IMR-90 (cell line): ENCODE data around the gene SELENOV. TPM values are rescaled to one million over a fixed set of nuclear protein-coding genes. Genes with fewer than 3 reads are reported as not detected.

ENCODE experiments used
- ATAC-seq: fragments of 200-7000 bp; cut with Tn5 transposase; 2 replicates; pipeline ENCODE4 v1.9.1; 2020; ENCODE audit warnings: low read depth, mild to moderate bottlenecking, moderate library complexity
- BruUV-seq: library from RNA; stranded (reverse); fragments of 400-500 nt; replicated peaks from 2 replicates; lab custom pipeline; 2021; lab: Mats Ljungman, UMichigan
- CTCF ChIA-PET: fragments of 300-600 bp; formaldehyde crosslinking; extraction: SDS; loops from one replicate; lab custom pipeline; 2021; ENCODE audit warnings: antibody characterized with exemption; lab: Yijun Ruan, JAX
- POLR2A ChIA-PET: fragments of 300-600 bp; sonication (Branson Sonifier 250); formaldehyde crosslinking; loops from one replicate; lab custom pipeline; 2022; ENCODE audit warnings: antibody characterized with exemption; ENCODE audit not compliant: unreplicated experiment; lab: Charles Lee
- DNase-seq: peaks from one replicate; pipeline ENCODE4 v3.0.0; 2013
- H2AFZ ChIP-seq: replicated peaks from 2 replicates; pipeline ENCODE3; 2013; ENCODE audit warnings: low read length, mild to moderate bottlenecking; ENCODE audit not compliant: poor library complexity
- H2AK5ac ChIP-seq: 2 replicates; pipeline ENCODE4 v1.6.1; 2013; ENCODE audit warnings: low read depth, low read length, inconsistent platforms
- H2AK9ac ChIP-seq: replicated peaks from 2 replicates; pipeline ENCODE3; 2013; ENCODE audit warnings: mild to moderate bottlenecking, low read depth, low read length, moderate library complexity; ENCODE audit not compliant: poor library complexity
- H2BK120ac ChIP-seq: 2 replicates; pipeline ENCODE4 v1.6.1; 2013; ENCODE audit warnings: low read depth, low read length, inconsistent platforms
- H2BK15ac ChIP-seq: 3 replicates; pipeline ENCODE4 v1.6.1; 2013; ENCODE audit warnings: low read depth, low read length, inconsistent platforms
- H2BK20ac ChIP-seq: 2 replicates; pipeline ENCODE4 v1.6.1; 2013; ENCODE audit warnings: low read depth, mild to moderate bottlenecking, inconsistent platforms, low read length, moderate library complexity
- H2BK5ac ChIP-seq: 2 replicates; pipeline ENCODE4 v1.6.1; 2013; ENCODE audit warnings: mild to moderate bottlenecking, low read depth, low read length, inconsistent platforms; ENCODE audit not compliant: poor library complexity, severe bottlenecking
- H3K14ac ChIP-seq: replicated peaks from 2 replicates; pipeline ENCODE4 v1.6.1; 2013; ENCODE audit warnings: low read depth, low read length, inconsistent platforms
- H3K18ac ChIP-seq: 2 replicates; pipeline ENCODE4 v1.6.1; 2013; ENCODE audit warnings: low read depth, low read length, control low read depth
- H3K23ac ChIP-seq: 2 replicates; pipeline ENCODE4 v1.6.1; 2013; ENCODE audit warnings: low read depth, low read length, inconsistent platforms
- H3K27ac ChIP-seq: 2 replicates; pipeline ENCODE4 v1.5.1; 2013; ENCODE audit warnings: mild to moderate bottlenecking, control low read depth, low read length; ENCODE audit not compliant: insufficient read depth
- H3K27me3 ChIP-seq: 2 replicates; pipeline ENCODE4 v1.6.1; 2013; ENCODE audit warnings: low read length; ENCODE audit not compliant: control insufficient read depth, insufficient read depth
- H3K36me3 ChIP-seq: 2 replicates; pipeline ENCODE4 v1.6.1; 2013; ENCODE audit warnings: low read length, mixed read lengths; ENCODE audit not compliant: control insufficient read depth, insufficient read depth
- H3K4ac ChIP-seq: 2 replicates; pipeline ENCODE4 v1.6.1; 2013; ENCODE audit warnings: low read depth, low read length, inconsistent platforms
- H3K4me1 ChIP-seq: 2 replicates; pipeline ENCODE4 v1.6.1; 2013; ENCODE audit warnings: low read length, mixed read lengths; ENCODE audit not compliant: control insufficient read depth, insufficient read depth
- H3K4me2 ChIP-seq: 2 replicates; pipeline ENCODE4 v1.6.1; 2013; ENCODE audit warnings: low read depth, mild to moderate bottlenecking, control low read depth, low read length, moderate library complexity
- H3K4me3 ChIP-seq: 2 replicates; pipeline ENCODE4 v1.5.1; 2013; ENCODE audit warnings: low read depth, mild to moderate bottlenecking, control low read depth, low read length, moderate library complexity; ENCODE audit not compliant: insufficient read depth
- H3K56ac ChIP-seq: 2 replicates; pipeline ENCODE4 v1.6.1; 2013; ENCODE audit warnings: low read length, inconsistent platforms; ENCODE audit not compliant: insufficient read depth; ENCODE audit errors: extremely low read depth
- H3K79me1 ChIP-seq, 2 experiments: 2 replicates each; pipeline ENCODE4 v1.6.1; 2013; ENCODE audit warnings: low read length in 2 of 2, inconsistent platforms in 1 of 2, low read depth in 1 of 2
- H3K9ac ChIP-seq: 2 replicates; pipeline ENCODE4 v1.6.1; 2013; ENCODE audit warnings: low read depth, low read length, control low read depth
- H3K9me1 ChIP-seq: 2 replicates; pipeline ENCODE4 v1.6.1; 2013; ENCODE audit warnings: low read length, inconsistent platforms; ENCODE audit not compliant: insufficient read depth
- H3K9me3 ChIP-seq: 2 replicates; pipeline ENCODE4 v1.6.1; 2013; ENCODE audit warnings: low read length; ENCODE audit not compliant: control insufficient read depth, insufficient read depth
- H4K20me1 ChIP-seq: 2 replicates; pipeline ENCODE4 v1.6.1; 2013; ENCODE audit warnings: low read length, inconsistent platforms; ENCODE audit not compliant: insufficient read depth
- H4K5ac ChIP-seq: 2 replicates; pipeline ENCODE4 v1.6.1; 2013; ENCODE audit warnings: mild to moderate bottlenecking, low read depth, low read length, control low read depth
- H4K8ac ChIP-seq, 2 experiments: 2 replicates each; pipeline ENCODE4 v1.6.1; 2013; ENCODE audit warnings: low read depth in 2 of 2, low read length in 2 of 2, control low read depth in 1 of 2, inconsistent platforms in 1 of 2
- H4K91ac ChIP-seq: 2 replicates; pipeline ENCODE4 v1.6.1; 2013; ENCODE audit warnings: low read depth, low read length, inconsistent platforms; ENCODE audit not compliant: insufficient read depth
- MAFK ChIP-seq: IDR thresholded peaks from 2 replicates; pipeline ENCODE4 v1.6.1; 2012; ENCODE audit warnings: low read depth, low read length, improper control_type of control experiment
- MXI1 ChIP-seq: IDR thresholded peaks from 2 replicates; pipeline ENCODE4 v1.6.1; 2012; ENCODE audit warnings: low read depth, mild to moderate bottlenecking, low read length, moderate library complexity, borderline replicate concordance
- SMC3 ChIP-seq: fragments of 150-350 bp; IDR thresholded peaks from 2 replicates; pipeline ENCODE4 v1.6.1; 2016; ENCODE audit warnings: low read depth, mild to moderate bottlenecking, antibody characterized with exemption, low read length, moderate library complexity
- WGBS, 2 experiments: methylation state at CpG; one replicate each; pipeline versions ENCODE4 v1.1.5 to v1.1.7; 2013; ENCODE audit warnings: missing lambda C conversion rate in 2 of 2; ENCODE audit not compliant: insufficient read length in 1 of 2; ENCODE audit errors: extremely low coverage in 2 of 2; 5-methylcytosine and 5-hydroxymethylcytosine counted together
- dilution Hi-C: fragments of 300-500 bp; cut with HindIII; formaldehyde crosslinking; loops from one replicate; pipeline ENCODE4 v1.14.3; 2018; ENCODE audit warnings: low sequenced_read_pairs; ENCODE audit not compliant: unreplicated experiment
- in situ Hi-C: fragments of 300-500 bp; cut with MboI; formaldehyde crosslinking; loops from 3 replicates; pipeline ENCODE4 v1.14.3; 2019; ENCODE audit warnings: low sequenced_read_pairs, inconsistent platforms, mixed read lengths
- intact Hi-C: fragments of 100-400 bp; cut with micrococcal nuclease; formaldehyde crosslinking; loops from 2 replicates; pipeline ENCODE4 v1.10.0; 2022
- polyA plus RNA-seq, 3 experiments: library from polyadenylated mRNA; depleted of rRNA; stranded (reverse); fragments of >200 nt; gene quantifications; 2 replicates each; pipeline ENCODE4 v1.2.3, GENCODE V29; 2012; ENCODE audit warnings: low replicate concordance in 1 of 3
- total RNA-seq: library from RNA; depleted of rRNA; stranded (reverse); fragments of >200 nt; gene quantifications from 2 replicates; pipeline ENCODE4 v1.2.3, GENCODE V29; 2012

Gene SELENOV
- total and polyA plus RNA-seq, 2 of the 4 experiments (the other 2 are of a cell fraction), result not detected

DNA sequence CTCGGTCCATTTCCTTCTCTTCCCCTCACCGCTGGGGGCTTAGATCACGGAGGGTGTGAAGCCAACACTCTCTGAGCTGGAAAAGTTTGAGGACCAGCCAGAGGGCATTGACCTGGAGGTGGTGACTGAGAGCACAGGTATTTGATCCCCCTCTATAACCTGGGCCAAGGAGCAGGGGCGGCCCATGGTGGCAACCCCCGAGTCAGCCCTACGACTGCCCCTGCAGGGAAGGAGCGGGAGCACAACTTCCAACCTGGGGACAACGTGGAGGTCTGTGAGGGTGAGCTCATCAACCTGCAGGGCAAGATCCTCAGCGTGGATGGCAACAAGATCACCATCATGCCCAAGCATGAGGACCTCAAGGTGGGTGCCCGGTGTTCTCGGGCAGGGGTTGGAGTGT lies 45.9 kb upstream of the SELENOV start:
- POLR2A ChIA-PET, result no interaction called here

More for the DNA sequence above, 45.9 kb upstream of the SELENOV start:
- H2AK9ac ChIP-seq, result no peak overlapping the region
- peaks cover 89% of the 10 kb centered on the region for H3K36me3 ChIP-seq
- dilution Hi-C loops (no loop called here), in situ Hi-C loops (no loop called here), intact Hi-C loops (no loop called here)
- no peak overlapping the region for H3K4me3 ChIP-seq
- H3K23ac ChIP-seq, result no peak overlapping the region
- DNase-seq (no peak), ATAC-seq (no peak)
- H4K91ac ChIP-seq, result no peak overlapping the region
- no peak overlapping the region for H3K4ac ChIP-seq
- no peak overlapping the region for H3K56ac ChIP-seq
- no peaks in the 10 kb centered on the region for H3K4me1 ChIP-seq
- H3K9me1 ChIP-seq, result peaks cover 2% of the 10 kb centered on the region; the same call in 1 of the 2 replicates
- no peaks in the 10 kb centered on the region for H3K9me3 ChIP-seq
- no peak overlapping the region for H3K27ac ChIP-seq
- no peak overlapping the region for H3K4me2 ChIP-seq
- H3K14ac ChIP-seq, result no peak overlapping the region
- no TSS peak for BruUV-seq
- peaks cover 15 to 20% of the 10 kb centered on the region in 2 experiments; a peak in 3 of 4 replicates for H3K79me1 ChIP-seq
- no peak overlapping the region for H2BK20ac ChIP-seq
- no peak overlapping the region for H2BK120ac ChIP-seq
- peaks cover 24% of the 10 kb centered on the region for H4K20me1 ChIP-seq
- no peak overlapping the region for H2AFZ ChIP-seq
- 92% methylated on average over 7 of the region's 11 CpGs; no CpG with 5 or more reads in 1 of the 2 experiments for WGBS, 2 experiments
- H3K27me3 ChIP-seq, result no peaks in the 10 kb centered on the region
- H2BK5ac ChIP-seq, result no peak overlapping the region
- no peak overlapping the region for H4K5ac ChIP-seq
- no peak overlapping the region for H2AK5ac ChIP-seq
- CTCF ChIA-PET, result no interaction called here
- H3K18ac ChIP-seq, result no peak overlapping the region
- no peak overlapping the region for H2BK15ac ChIP-seq
- H3K9ac ChIP-seq, result no peak overlapping the region
- H4K8ac ChIP-seq, result no peak overlapping the region
- TF ChIP-seq MAFK, result no peak
- no peak for TF ChIP-seq MXI1
- TF ChIP-seq SMC3, result no peak
